Measurements from ENCODE around the gene ARHGAP42.

The ARHGAP42 gene

GRCh38 chr11:100805506-100806199, 118.6 kb downstream of the ARHGAP42 start:
- DNase-seq = no peak

GRCh38 chr11:100806296-100806695, 119.2 kb downstream of the ARHGAP42 start:
- no peak for DNase-seq

GRCh38 chr11:100808904-100809491, 121.9 kb downstream of the ARHGAP42 start:
- no peak for DNase-seq

- DNase-seq = no peak
Observed at GRCh38 chr11:100810146-100810545, 123.1 kb downstream of the ARHGAP42 start.

- no peak for DNase-seq
Observed at GRCh38 chr11:100810666-100811065, 123.6 kb downstream of the ARHGAP42 start.

- DNase-seq = no peak
Observed at GRCh38 chr11:100812517-100812916, 125.4 kb downstream of the ARHGAP42 start.

GRCh38 chr11:100815787-100816330, 128.8 kb downstream of the ARHGAP42 start:
- no peak for DNase-seq

- no peak for DNase-seq
Observed at GRCh38 chr11:100816823-100817222, 129.7 kb downstream of the ARHGAP42 start.

- no peak for DNase-seq
Observed at GRCh38 chr11:100817620-100818019, 130.5 kb downstream of the ARHGAP42 start.

GRCh38 chr11:100820621-100821020, 133.5 kb downstream of the ARHGAP42 start:
- no peak for DNase-seq

GRCh38 chr11:100821198-100821597, 134.1 kb downstream of the ARHGAP42 start:
- no peak for DNase-seq

- no peak for DNase-seq
Observed at GRCh38 chr11:100823360-100823759, 136.3 kb downstream of the ARHGAP42 start.

GRCh38 chr11:100824041-100824809, 137.1 kb downstream of the ARHGAP42 start:
- DNase-seq = no peak

- no peak for DNase-seq
Observed at GRCh38 chr11:100825626-100826025, 138.5 kb downstream of the ARHGAP42 start.

- DNase-seq = no peak
Observed at GRCh38 chr11:100827934-100828661, 141.0 kb downstream of the ARHGAP42 start.

GRCh38 chr11:100830274-100830673, 143.2 kb downstream of the ARHGAP42 start:
- DNase-seq = no peak

GRCh38 chr11:100830978-100831732, 144.1 kb downstream of the ARHGAP42 start:
- DNase-seq = no peak

- no peak for DNase-seq
Observed at GRCh38 chr11:100831929-100832494, 144.9 kb downstream of the ARHGAP42 start.

GRCh38 chr11:100832829-100833228, 145.7 kb downstream of the ARHGAP42 start:
- DNase-seq = no peak

GRCh38 chr11:100833276-100833675, 146.2 kb downstream of the ARHGAP42 start:
- DNase-seq = no peak

- no peak for DNase-seq
Observed at GRCh38 chr11:100835854-100836253, 148.8 kb downstream of the ARHGAP42 start.

GRCh38 chr11:100837311-100837710, 150.2 kb downstream of the ARHGAP42 start:
- DNase-seq = no peak

Measured in 8988T (cell line).